MM.1S (cell line): ENCODE data around the gene GRHPR.

Source experiments
- CTCF ChIP-seq: fragments of 300-600 bp; sonication (generic); IDR thresholded peaks from 2 replicates; pipeline ENCODE4 v1.5.1; 2016; ENCODE audit warnings: antibody characterized with exemption, low read length, mixed read lengths
- EZH2 ChIP-seq: fragments of 300-600 bp; sonication (generic); optimal IDR thresholded peaks from 2 replicates; pipeline ENCODE3; 2017; ENCODE audit warnings: low read depth, mild to moderate bottlenecking, antibody characterized with exemption, low read length, mixed read lengths

GRCh38 chr9:37442556-37442955 is 20.1 kb downstream of the GRHPR start:
- no peak for TF ChIP-seq CTCF
- TF ChIP-seq EZH2, result no peak
